ENCODE results near the gene SLC39A2.
A peak's percentile ranks its signal among the peaks of the same experiment; 100 is the strongest.
"Not testable (repeated sequence)": the region's sequence is repeated elsewhere in the genome, so short reads cannot be mapped to it uniquely, and the experiment has no call there.

Gene SLC39A2

GRCh38 chr14:20998674-20999366 lies at the start of gene SLC39A2:
TSS of gene SLC39A2 (plus strand) at chr14:20999293. CDS start at chr14:20999447, 154 bp downstream.
- DNase-seq (ENCODE audit: low spot score), result no peak

GRCh38 chr14:20954736-20955537 lies 44.2 kb upstream of the SLC39A2 start, which contains the start of gene RNASE2:
TSS of gene RNASE2 (plus strand) at chr14:20955487. CDS start at chr14:20955772, 285 bp downstream.
- DNase-seq (ENCODE audit: low spot score), result peak; percentile 29

GRCh38 chr14:20955538-20955873 lies 43.6 kb upstream of the SLC39A2 start:
- not testable (repeated sequence) for DNase-seq (ENCODE audit: low spot score)

DNA sequence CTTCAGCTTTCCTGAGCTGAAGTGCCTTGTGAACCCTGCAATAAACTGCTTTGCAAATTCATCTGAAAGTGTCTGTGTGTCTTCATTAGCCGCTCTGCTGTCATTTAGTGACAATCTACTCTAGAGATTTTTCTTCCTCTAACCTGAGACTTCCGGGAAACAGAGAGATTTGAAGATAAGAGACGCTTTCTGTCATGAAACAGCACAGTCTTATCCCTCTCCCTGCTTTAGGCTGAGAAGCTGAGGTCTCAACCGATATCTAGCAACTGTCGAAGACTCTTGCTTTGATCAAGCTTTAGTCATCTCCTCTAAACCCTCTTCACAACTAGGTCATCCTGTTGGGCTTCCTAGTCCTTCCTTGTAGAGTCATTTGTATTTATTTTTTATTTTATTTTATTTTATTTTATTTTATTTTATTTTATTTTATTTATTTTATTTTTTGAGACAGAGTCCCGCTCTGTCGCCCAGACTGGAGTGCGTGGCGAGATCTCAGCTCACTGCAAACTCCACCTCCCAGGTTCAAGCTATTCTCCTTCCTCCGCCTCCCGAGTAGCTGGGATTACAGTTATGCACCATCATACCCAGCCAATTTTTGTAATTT lies 42.6 kb upstream of the SLC39A2 start:
- DNase-seq (ENCODE audit: low spot score), result no peak

DNA sequence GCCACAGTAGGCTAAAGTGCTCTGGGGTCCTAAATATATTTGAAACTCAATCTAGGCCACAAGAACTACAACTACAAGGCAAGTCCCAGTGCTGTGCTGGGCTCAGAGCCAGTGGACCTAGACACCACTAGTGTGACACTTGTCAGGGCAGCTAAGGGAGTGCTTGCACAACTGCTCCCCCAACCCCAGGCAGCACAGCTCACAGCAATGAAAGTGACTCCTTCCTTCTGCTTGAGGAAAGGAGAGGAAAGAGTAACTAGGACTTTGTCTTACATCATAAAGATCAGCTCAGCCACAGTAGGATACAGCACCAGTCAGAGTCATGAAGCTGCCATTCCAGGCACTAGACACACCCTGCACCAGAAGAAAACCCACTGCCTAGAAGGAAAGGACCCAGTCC lies 40.1 kb upstream of the SLC39A2 start:
- DNase-seq (ENCODE audit: low spot score), result not testable (repeated sequence)

DNA sequence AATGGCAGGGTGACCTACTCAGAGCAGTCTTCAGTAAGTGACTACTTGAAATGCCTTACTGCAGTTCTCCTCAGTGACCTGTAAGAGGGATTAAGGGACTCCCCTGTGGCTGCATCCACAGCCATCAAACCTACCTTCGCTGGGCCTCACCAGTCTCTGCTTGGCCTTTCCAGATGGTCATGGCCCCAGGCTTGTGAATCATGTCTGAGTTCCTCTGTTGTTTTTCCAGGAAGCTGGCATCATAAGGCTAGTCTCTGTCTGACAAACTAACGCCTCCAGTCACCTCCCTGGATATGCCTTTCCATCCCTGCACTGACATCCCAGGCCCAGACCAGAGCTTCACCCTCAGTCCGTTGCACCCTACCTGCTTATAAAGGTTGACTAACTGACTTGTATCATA lies 29.8 kb upstream of the SLC39A2 start:
- no peak for DNase-seq (ENCODE audit: low spot score)

DNA sequence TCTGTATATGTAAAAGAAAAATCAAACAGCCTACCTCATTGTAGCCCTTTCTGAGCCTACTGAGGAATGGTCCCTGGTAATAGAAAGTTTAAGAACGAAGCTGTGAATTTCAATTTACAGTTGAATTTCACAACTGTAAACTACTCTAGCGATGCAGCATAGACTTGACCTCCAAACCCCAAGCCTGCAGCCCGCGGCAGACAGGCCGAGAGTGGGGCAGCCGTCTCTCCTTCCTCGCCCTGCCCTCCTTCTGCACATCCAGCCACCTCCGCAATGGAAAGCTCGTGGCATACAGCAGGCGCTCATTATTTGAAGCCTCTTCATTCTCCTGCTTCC lies 28.5 kb upstream of the SLC39A2 start:
- no peak for DNase-seq (ENCODE audit: low spot score)

DNA sequence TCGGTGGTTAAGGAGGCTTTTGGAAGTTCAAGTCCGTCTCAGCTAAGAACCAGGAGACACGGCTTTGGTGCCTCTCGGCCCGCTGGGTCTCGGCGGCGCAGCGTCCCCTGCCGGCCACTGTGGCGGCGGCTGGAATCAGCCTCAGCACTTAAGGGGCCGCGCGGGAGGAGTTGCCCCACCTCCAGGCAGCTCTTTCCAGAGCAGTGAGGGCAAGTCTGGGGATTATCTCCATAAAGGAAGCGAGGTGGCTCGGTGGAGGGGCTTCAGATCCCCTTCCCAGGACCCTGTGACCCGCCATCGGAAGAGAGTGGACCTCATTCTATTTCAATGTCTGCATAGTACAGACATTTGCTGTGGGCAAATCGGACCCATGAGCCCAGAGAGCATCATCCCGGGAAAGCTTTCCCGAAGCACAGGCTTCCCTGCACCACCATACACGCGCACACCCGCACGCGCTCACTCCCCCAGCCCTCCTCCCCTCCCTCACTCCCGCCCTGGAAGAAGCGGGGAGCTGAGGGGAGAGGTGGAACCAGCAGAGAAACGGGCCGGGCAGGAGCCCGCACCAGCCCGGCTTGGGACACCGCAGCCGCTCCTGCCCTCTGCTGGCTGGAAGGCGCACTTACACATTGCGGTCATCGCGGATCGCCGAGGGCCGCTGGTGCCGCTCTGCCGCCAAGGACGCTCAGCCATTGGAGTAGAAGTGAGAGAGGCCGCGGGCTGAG lies 27.9 kb upstream of the SLC39A2 start:
- peak; percentile 89 for DNase-seq (ENCODE audit: low spot score)

DNA sequence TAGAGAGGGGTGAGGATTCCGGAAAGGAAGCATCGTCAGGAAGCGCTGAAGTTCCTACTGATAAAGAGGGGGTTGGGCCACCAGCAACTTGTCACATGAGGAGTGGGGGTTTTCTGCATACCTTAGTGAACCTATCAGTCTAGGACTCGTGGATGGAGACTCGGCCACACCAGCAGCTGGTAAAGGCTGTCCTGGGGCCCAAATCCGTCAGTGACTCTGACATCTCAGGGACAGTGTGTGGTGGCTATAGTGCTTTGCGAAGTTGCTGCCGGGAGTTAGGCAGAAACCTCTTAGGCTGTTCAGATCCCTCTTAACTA lies 27.4 kb upstream of the SLC39A2 start:
- no peak for DNase-seq (ENCODE audit: low spot score)

GRCh38 chr14:20973501-20973900 lies 25.6 kb upstream of the SLC39A2 start:
- no peak for DNase-seq (ENCODE audit: low spot score)

DNA sequence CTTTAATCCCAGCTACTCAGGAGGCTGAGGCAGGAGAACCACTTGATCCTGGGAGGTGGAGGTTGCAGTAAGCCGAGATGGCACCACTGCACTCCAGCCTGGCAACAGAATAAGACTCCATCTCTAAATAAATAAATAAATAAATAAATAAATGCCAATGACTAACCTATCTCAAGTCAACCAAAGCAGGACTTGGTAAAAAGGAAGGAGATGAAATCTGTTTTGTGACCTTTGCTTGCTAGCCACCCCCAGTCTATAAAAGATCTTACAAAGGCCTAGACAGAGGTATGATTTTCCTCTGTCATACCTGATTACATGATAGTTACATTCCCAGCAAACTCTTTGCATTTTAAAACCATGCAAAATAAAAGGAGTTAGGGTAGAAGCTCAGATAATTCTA lies 22.8 kb upstream of the SLC39A2 start:
- no peak for DNase-seq (ENCODE audit: low spot score)

GRCh38 chr14:20978687-20979086 lies 20.4 kb upstream of the SLC39A2 start:
- no peak for DNase-seq (ENCODE audit: low spot score)

- no peak for DNase-seq (ENCODE audit: low spot score)
These were observed 18.2 kb upstream of the SLC39A2 start for GRCh38 chr14:20980906-20981305.

DNA sequence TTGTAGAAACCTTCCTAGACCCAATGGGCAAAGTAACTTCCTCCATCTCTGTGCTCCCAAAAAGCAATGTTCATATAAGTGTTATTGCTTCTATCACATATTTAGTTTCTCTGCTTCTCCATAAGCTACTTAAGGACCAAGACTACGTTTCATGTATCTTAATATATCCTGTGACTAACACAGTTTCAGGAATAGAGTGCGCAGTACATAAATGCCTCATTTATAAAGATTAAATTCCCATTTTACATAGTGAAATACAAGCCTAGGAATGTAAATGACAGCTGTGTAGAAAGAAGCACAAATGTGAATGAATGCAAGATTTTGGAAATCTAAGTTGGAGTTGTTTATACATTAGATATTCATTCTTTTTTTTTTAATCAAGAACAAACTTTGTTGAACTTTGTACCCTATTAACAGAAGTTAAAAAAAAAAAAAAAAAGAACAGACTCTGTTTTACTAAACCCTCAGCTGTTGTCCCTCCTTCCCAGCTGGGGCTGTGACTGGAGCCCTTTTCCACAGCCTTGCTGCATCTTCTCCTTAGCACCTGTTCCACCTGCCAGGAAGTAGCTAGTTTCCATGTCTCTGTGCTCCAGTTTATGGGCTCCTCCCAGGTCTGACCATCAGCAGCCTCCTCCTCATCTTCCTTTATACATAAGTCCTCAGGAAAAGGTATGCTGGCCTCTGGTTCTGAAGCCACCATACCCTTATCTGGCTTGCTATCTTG lies 16.3 kb upstream of the SLC39A2 start:
- DNase-seq (ENCODE audit: low spot score), result no peak

DNA sequence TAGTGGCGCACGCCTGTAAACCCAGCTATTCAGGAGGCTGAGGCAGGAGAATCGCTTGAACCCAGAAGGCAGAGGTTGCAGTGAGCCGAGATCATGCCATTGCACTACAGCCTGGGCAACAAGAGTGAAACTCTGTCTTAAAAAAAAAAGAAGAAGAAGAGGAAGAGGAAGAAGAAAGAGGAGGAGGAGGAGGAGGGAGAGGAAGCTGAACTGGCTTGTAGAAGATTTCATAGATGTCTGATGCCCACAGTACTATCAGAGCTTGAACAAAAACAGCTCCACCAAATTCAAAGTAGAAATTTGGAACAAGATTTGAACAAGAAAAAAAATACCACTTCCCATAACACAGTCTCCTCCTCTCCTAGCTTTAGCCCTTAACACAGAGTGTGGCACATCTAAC lies 13.4 kb upstream of the SLC39A2 start:
- not testable (repeated sequence) for DNase-seq (ENCODE audit: low spot score)

- DNase-seq (ENCODE audit: low spot score), result peak; percentile 5
These were observed 12.3 kb upstream of the SLC39A2 start for GRCh38 chr14:20986811-20987210.

DNA sequence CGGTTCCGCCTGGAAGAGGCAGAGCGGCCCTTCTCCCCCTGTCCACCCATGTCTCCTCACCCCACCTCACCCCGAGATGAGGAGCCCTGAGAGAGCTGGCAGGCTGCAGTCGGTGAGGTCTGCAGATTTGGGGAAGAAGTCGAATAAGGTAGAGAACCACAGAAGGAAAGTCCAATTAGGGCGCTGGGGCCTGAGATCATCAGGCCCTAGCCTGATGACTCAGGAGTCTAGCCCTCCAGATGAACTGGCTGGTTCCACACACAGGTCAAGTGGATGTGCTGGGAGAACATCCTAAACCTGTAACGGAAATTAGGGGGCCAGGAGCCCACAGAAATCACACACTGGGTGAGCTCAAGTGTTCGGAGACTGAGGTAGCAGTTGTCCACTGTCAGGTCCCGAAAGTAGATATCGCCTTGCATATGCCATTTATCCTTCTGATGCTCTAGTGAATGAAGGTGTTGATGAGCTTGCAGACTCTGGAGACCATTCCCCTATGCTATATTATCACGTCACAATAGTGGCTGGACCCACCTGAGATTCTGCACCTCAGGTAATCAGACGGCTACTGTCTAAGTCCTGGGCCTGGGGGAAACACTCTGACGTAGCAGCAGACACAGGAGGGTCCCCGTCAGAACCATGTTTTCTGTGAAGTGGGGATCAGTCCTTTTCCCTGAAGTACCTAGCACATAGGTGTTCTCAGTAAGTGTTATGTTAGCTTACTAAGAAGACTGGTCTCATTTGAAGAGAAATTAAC lies 10.2 kb upstream of the SLC39A2 start:
- peak; percentile 8 for DNase-seq (ENCODE audit: low spot score)

GRCh38 chr14:20989471-20989786 lies 9.7 kb upstream of the SLC39A2 start:
- DNase-seq (ENCODE audit: low spot score), result no peak

GRCh38 chr14:20989787-20990600 lies 9.1 kb upstream of the SLC39A2 start, which contains the start of gene METTL17:
TSS of gene METTL17 (plus strand) at chr14:20989980. CDS start at chr14:20990003, 23 bp downstream.
- peak; percentile 96 for DNase-seq (ENCODE audit: low spot score)

DNA sequence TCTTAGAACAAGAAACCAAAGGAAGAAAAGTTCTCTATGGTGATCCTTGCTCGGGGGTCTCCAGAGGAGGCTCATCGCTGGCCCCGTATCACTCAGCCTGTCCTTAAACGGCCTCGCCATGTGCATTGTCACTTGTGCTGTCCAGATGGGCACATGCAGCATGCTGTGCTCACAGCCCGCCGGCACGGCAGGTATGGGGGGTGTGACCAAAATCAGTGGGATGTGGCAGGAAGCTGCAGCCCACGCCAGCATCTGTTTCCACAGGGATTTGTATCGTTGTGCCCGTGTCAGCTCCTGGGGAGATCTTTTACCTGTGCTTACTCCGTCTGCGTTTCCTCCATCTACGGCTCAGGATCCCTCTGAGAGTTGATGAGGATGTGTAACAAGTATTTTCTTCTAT lies 2.6 kb upstream of the SLC39A2 start:
- no peak for DNase-seq (ENCODE audit: low spot score)
